HEK293 (cell line): Measurements from ENCODE around the gene HYDIN.

Experiments
- CTCF ChIP-seq: fragments of 450-650 bp; formaldehyde crosslinking; IDR thresholded peaks from 2 replicates; pipeline ENCODE4 v1.5.1; 2016; ENCODE audit warnings: missing biosample characterization, missing genetic modification characterization
- SALL2 ChIP-seq: fragments of 450-650 bp; formaldehyde crosslinking; IDR thresholded peaks from 2 replicates; pipeline ENCODE4 v1.5.0; 2017; ENCODE audit warnings: missing biosample characterization, mild to moderate bottlenecking, missing genetic modification characterization, borderline replicate concordance
- SP2 ChIP-seq: fragments of 450-650 bp; formaldehyde crosslinking; IDR thresholded peaks from 2 replicates; pipeline ENCODE4 v1.5.1; 2016; ENCODE audit warnings: missing biosample characterization, missing genetic modification characterization
- ZBTB11 ChIP-seq: fragments of 450-650 bp; formaldehyde crosslinking; conservative IDR thresholded peaks from 2 replicates; pipeline ENCODE4 v1.5.1; 2016; ENCODE audit warnings: low read depth, missing biosample characterization, missing genetic modification characterization
- ZBTB7A ChIP-seq: fragments of 450-650 bp; formaldehyde crosslinking; IDR thresholded peaks from 2 replicates; pipeline ENCODE4 v1.5.1; 2016; ENCODE audit warnings: low read depth, missing biosample characterization, missing genetic modification characterization
- ZBTB8A ChIP-seq: fragments of 450-650 bp; formaldehyde crosslinking; IDR thresholded peaks from 2 replicates; pipeline ENCODE4 v1.5.1; 2016; ENCODE audit warnings: missing biosample characterization, missing genetic modification characterization
- ZNF239 ChIP-seq: fragments of 450-650 bp; formaldehyde crosslinking; IDR thresholded peaks from 2 replicates; pipeline ENCODE4 v1.5.1; 2016; ENCODE audit warnings: missing biosample characterization, missing genetic modification characterization
- ZNF398 ChIP-seq: fragments of 450-650 bp; formaldehyde crosslinking; IDR thresholded peaks from 2 replicates; pipeline ENCODE4 v1.5.1; 2017; ENCODE audit warnings: missing biosample characterization, missing genetic modification characterization
- ZNF529 ChIP-seq: fragments of 450-650 bp; formaldehyde crosslinking; IDR thresholded peaks from 2 replicates; pipeline ENCODE4 v1.5.1; 2017; ENCODE audit warnings: missing genetic modification characterization, missing biosample characterization; ENCODE audit not compliant: insufficient replicate concordance
- ZNF664 ChIP-seq: fragments of 450-650 bp; formaldehyde crosslinking; IDR thresholded peaks from 2 replicates; pipeline ENCODE4 v1.5.1; 2016; ENCODE audit warnings: missing biosample characterization, missing genetic modification characterization
- ZXDB ChIP-seq: fragments of 450-650 bp; formaldehyde crosslinking; IDR thresholded peaks from 2 replicates; pipeline ENCODE4 v1.5.1; 2016; ENCODE audit warnings: missing biosample characterization, missing genetic modification characterization

GRCh38 chr16:71259086-71259485, 28.6 kb upstream of the HYDIN start:
- TF ChIP-seq CTCF (tag by site-specific recombination) (no peak), ZBTB8A (tag by site-specific recombination) (no peak), SP2 (tag by site-specific recombination) (no peak), ZNF398 (tag by site-specific recombination) (no peak), ZNF529 (tag by site-specific recombination) (no peak), ZBTB11 (no peak), ZXDB (no peak), ZNF664 (tag by site-specific recombination) (no peak), ZNF239 (tag by site-specific recombination) (no peak), ZBTB7A (tag by site-specific recombination) (no peak), SALL2 (tag by site-specific recombination) (no peak)
